HepG2 (cell line): ENCODE measurements around the gene PIK3CD. TPM values are rescaled to one million over a fixed set of nuclear protein-coding genes. Genes with fewer than 3 reads are reported as not detected.

Source experiments
- DNMT1 ChIP-seq: sonication (generic); formaldehyde crosslinking; IDR thresholded peaks from 2 replicates; pipeline ENCODE4 v1.5.1; 2020; ENCODE audit warnings: mild to moderate bottlenecking, missing genetic modification reagents
- EP300 ChIP-seq, 3 experiments: sonication (generic) in 1 of 3; formaldehyde crosslinking in 1 of 3; IDR thresholded peaks; 2 replicates each; pipeline versions ENCODE4 v1.5.1 to v1.6.1; 2011 to 2020; ENCODE audit warnings: low read depth in 2 of 3, low read length in 2 of 3, borderline replicate concordance in 1 of 3, improper control_type of control experiment in 1 of 3, mild to moderate bottlenecking in 1 of 3, missing genetic modification reagents in 1 of 3, moderate library complexity in 1 of 3
- HOXA9 ChIP-seq: sonication (generic); formaldehyde crosslinking; IDR thresholded peaks from 2 replicates; pipeline ENCODE4 v1.8.1; 2022; ENCODE audit warnings: missing genetic modification reagents, mild to moderate bottlenecking, moderate library complexity, borderline replicate concordance
- MYC ChIP-seq: sonication (generic); formaldehyde crosslinking; IDR thresholded peaks from 2 replicates; pipeline ENCODE4 v1.9.0; 2021; ENCODE audit warnings: missing genetic modification reagents, borderline replicate concordance
- NFYC ChIP-seq: IDR thresholded peaks from 2 replicates; pipeline ENCODE4 v1.6.1; 2016; ENCODE audit warnings: missing genetic modification reagents, missing compliant biosample characterization
- PRPF4 ChIP-seq: fragments of 200-400 bp; formaldehyde crosslinking; IDR thresholded peaks from 2 replicates; pipeline ENCODE4 v1.6.1; 2016; ENCODE audit warnings: low read length, low read depth; ENCODE audit not compliant: poor library complexity, severe bottlenecking
- TGIF2 ChIP-seq: IDR thresholded peaks from 2 replicates; pipeline ENCODE4 v1.6.1; 2016; ENCODE audit warnings: control low read depth, missing compliant biosample characterization
- ZBTB21 ChIP-seq: sonication (generic); formaldehyde crosslinking; IDR thresholded peaks from 2 replicates; pipeline ENCODE4 v1.4.0; 2020; ENCODE audit warnings: missing genetic modification reagents
- ZBTB40 ChIP-seq, 2 experiments: fragments of 450-650 bp in 1 of 2; sonication (generic) in 1 of 2; formaldehyde crosslinking in 1 of 2; IDR thresholded peaks; 2 replicates each; pipeline versions ENCODE4 v1.6.1 to v1.8.0; 2016 to 2022; ENCODE audit warnings: antibody characterized with exemption in 1 of 2, mild to moderate bottlenecking in 1 of 2, missing genetic modification reagents in 1 of 2
- ZBTB49 ChIP-seq: sonication (generic); formaldehyde crosslinking; IDR thresholded peaks from 2 replicates; pipeline ENCODE4 v1.4.0; 2020; ENCODE audit warnings: missing genetic modification reagents, borderline replicate concordance
- ZEB1 ChIP-seq: IDR thresholded peaks from 2 replicates; pipeline ENCODE4 v1.6.1; 2012; ENCODE audit warnings: mild to moderate bottlenecking, low read depth, inconsistent platforms; ENCODE audit not compliant: insufficient replicate concordance
- ZNF431 ChIP-seq: sonication (generic); formaldehyde crosslinking; IDR thresholded peaks from 2 replicates; pipeline ENCODE4 v1.9.0; 2022; ENCODE audit warnings: missing genetic modification reagents, low read depth, mild to moderate bottlenecking, borderline replicate concordance
- ZNF570 ChIP-seq: sonication (generic); formaldehyde crosslinking; IDR thresholded peaks from 2 replicates; pipeline ENCODE4 v1.4.0; 2020; ENCODE audit warnings: mild to moderate bottlenecking, missing genetic modification reagents, borderline replicate concordance
- polyA plus RNA-seq, 8 experiments: library from polyadenylated mRNA; depleted of rRNA in 3 of 8; stranded (reverse) in 7 of 8; unstranded in 1 of 8; fragments of >200 nt; fragmentation: Illumina TruSeq in 4 of 8; extraction: Trizol in 4 of 8; gene quantifications; 2 replicates each; pipeline versions ENCODE4 v1.2.1 to v1.2.3, GENCODE V29; 2011 to 2016; ENCODE audit warnings: low read depth in 4 of 8, missing spikeins in 1 of 8, mixed read lengths in 1 of 8; ENCODE audit not compliant: insufficient read depth in 1 of 8
- total RNA-seq, 5 experiments: library from RNA; depleted of rRNA; stranded (reverse); fragments of >200 nt; fragmentation: Illumina TruSeq; extraction: Trizol; gene quantifications; 2 replicates each; pipeline ENCODE4 v1.2.3, GENCODE V29; 2016; ENCODE audit warnings: low read depth in 1 of 5
- TF ChIP-seq, protein P1 (sequence below): IDR thresholded peaks from 2 replicates; pipeline ENCODE4 v1.6.1; 2016; ENCODE audit warnings: low read depth, borderline replicate concordance
- TF ChIP-seq, protein P2 (sequence below): sonication (generic); formaldehyde crosslinking; IDR thresholded peaks from 2 replicates; pipeline ENCODE4 v1.4.0; 2020; ENCODE audit warnings: mild to moderate bottlenecking, missing genetic modification reagents

Gene PIK3CD
- total and polyA plus RNA-seq, 2 of the 13 experiments (the other 11 are each of a cell fraction or from before 2014, with no cell fraction given) = 7.1 to 10.0 TPM

GRCh38 chr1:9717193-9718005 lies 65.9 kb downstream of the PIK3CD start (continued):
- peak; percentile 74; the same call in 1 of the 2 replicates for TF ChIP-seq MYC (CRISPR knock-in tag)
- TF ChIP-seq DNMT1 (CRISPR knock-in tag) = no peak
- TF ChIP-seq EP300 (IDR thresholded peaks at IDR 0.05; ENCODE audit: low read depth in 2 of 2, low read length in 2 of 2) = peak in 1 of 2 experiments; percentile 52; a peak in 2 of 4 replicates
- peak; percentile 61; the same call in 1 of the 2 replicates for TF ChIP-seq EP300 (CRISPR knock-in tag; IDR thresholded peaks at IDR 0.05; ENCODE audit: borderline replicate concordance)
- no peak for TF ChIP-seq ZNF431 (CRISPR knock-in tag)
- no peak for TF ChIP-seq ZBTB40 (IDR thresholded peaks at IDR 0.05)
- TF ChIP-seq ZBTB40 (CRISPR knock-in tag; IDR thresholded peaks at IDR 0.05) = peak; percentile 56
- TF ChIP-seq ZBTB21 (CRISPR knock-in tag) = no peak
- peak; percentile 69 for TF ChIP-seq NFYC (CRISPR knock-in tag)
- TF ChIP-seq, protein P1, sequence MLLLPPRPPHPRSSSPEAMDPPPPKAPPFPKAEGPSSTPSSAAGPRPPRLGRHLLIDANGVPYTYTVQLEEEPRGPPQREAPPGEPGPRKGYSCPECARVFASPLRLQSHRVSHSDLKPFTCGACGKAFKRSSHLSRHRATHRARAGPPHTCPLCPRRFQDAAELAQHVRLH (CRISPR knock-in tag) = peak; percentile 72
- TF ChIP-seq HOXA9 (CRISPR knock-in tag) = no peak
- no peak for TF ChIP-seq ZEB1
- TF ChIP-seq PRPF4 = no peak
- TF ChIP-seq, protein P2, sequence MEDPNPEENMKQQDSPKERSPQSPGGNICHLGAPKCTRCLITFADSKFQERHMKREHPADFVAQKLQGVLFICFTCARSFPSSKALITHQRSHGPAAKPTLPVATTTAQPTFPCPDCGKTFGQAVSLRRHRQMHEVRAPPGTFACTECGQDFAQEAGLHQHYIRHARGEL (CRISPR knock-in tag) = 0 out of 2 replicates have a peak, but pooled peaks have one; percentile 31
- TF ChIP-seq ZNF570 = no peak
- no peak for TF ChIP-seq ZBTB49
- TF ChIP-seq TGIF2 (CRISPR knock-in tag) = peak; percentile 45; the same call in 1 of the 2 replicates
